ENCODE results near the gene EEPD1. TPM values are rescaled to one million over a fixed set of nuclear protein-coding genes. Genes with fewer than 3 reads are reported as not detected.
"Not testable (repeated sequence)": the region's sequence is repeated elsewhere in the genome, so short reads cannot be mapped to it uniquely, and the experiment has no call there.

Gene EEPD1
- total RNA-seq, 4 donors from 2014 or later: 19.8 to 46.3 (median 29.3) TPM

GRCh38 chr7:36117203-36117840 lies 35.7 kb upstream of the EEPD1 start:
- no peak for TF ChIP-seq POLR2A (IDR thresholded peaks at IDR 0.05)
- no peak for TF ChIP-seq CTCF (IDR thresholded peaks at IDR 0.05)
- peak overlapping the region in 1 of 4 donors; percentile 73 for H3K27ac ChIP-seq
- no peaks in the 10 kb centered on the region for H3K36me3 ChIP-seq
- H3K4me3 ChIP-seq: no peak overlapping the region
- no peaks in the 10 kb centered on the region for H3K27me3 ChIP-seq
- no peak for DNase-seq
- no peaks in the 10 kb centered on the region for H3K9me3 ChIP-seq
- peaks cover 0 to 33% (median 3%) of the 10 kb centered on the region in 4 donors for H3K4me1 ChIP-seq

- H3K27me3 ChIP-seq: no peaks in the 10 kb centered on the region
- TF ChIP-seq CTCF (IDR thresholded peaks at IDR 0.05) (no peak), POLR2A (IDR thresholded peaks at IDR 0.05) (no peak)
- no peaks in the 10 kb centered on the region for H3K9me3 ChIP-seq
- H3K4me1 ChIP-seq: peaks cover 0 to 33% (median 3%) of the 10 kb centered on the region in 4 donors
- H3K4me3 ChIP-seq: no peak overlapping the region
- DNase-seq: no peak
- H3K27ac ChIP-seq: peak overlapping the region in 1 of 4 donors; percentile 33
- H3K36me3 ChIP-seq: no peaks in the 10 kb centered on the region
These were observed 34.7 kb upstream of the EEPD1 start for GRCh38 chr7:36118344-36118743.

GRCh38 chr7:36119005-36119706 lies 33.9 kb upstream of the EEPD1 start:
- Histone ChIP-seq H3K9me3 (no peaks in the 10 kb centered on the region), H3K27ac (peak overlapping the region in 2 of 4 donors; percentile 33 to 43), H3K4me3 (no peak overlapping the region), H3K4me1 (peaks cover 0 to 33% (median 3%) of the 10 kb centered on the region in 4 donors), H3K27me3 (no peaks in the 10 kb centered on the region), H3K36me3 (no peaks in the 10 kb centered on the region)
- no peak for TF ChIP-seq CTCF (IDR thresholded peaks at IDR 0.05)
- no peak for TF ChIP-seq POLR2A (IDR thresholded peaks at IDR 0.05)
- DNase-seq: peak in 1 of 3 donors; percentile 64

- not testable (repeated sequence) for H3K27ac ChIP-seq
These were observed 32.9 kb upstream of the EEPD1 start for GRCh38 chr7:36119983-36120646.

GRCh38 chr7:36125630-36126029 lies 27.4 kb upstream of the EEPD1 start:
- H3K27me3 ChIP-seq, H3K9me3 ChIP-seq, H3K36me3 ChIP-seq, DNase-seq, H3K27ac ChIP-seq, H3K4me3 ChIP-seq: not testable (repeated sequence)
- peaks cover 0 to 13% (median 0%) of the 10 kb centered on the region in 4 donors for H3K4me1 ChIP-seq

More at GRCh38 chr7:36119983-36120646, 32.9 kb upstream of the EEPD1 start:
- H3K27me3 ChIP-seq, H3K9me3 ChIP-seq, H3K36me3 ChIP-seq, H3K4me3 ChIP-seq, DNase-seq: not testable (repeated sequence)
- H3K4me1 ChIP-seq: peaks cover 0 to 33% (median 3%) of the 10 kb centered on the region in 4 donors

GRCh38 chr7:36127075-36127740 lies 25.8 kb upstream of the EEPD1 start:
- H3K9me3 ChIP-seq: no peaks in the 10 kb centered on the region
- H3K27ac ChIP-seq: no peak overlapping the region
- DNase-seq: no peak
- no peak overlapping the region for H3K4me3 ChIP-seq
- H3K4me1 ChIP-seq: peaks cover 0 to 13% (median 0%) of the 10 kb centered on the region in 4 donors
- no peaks in the 10 kb centered on the region for H3K27me3 ChIP-seq
- TF ChIP-seq CTCF (IDR thresholded peaks at IDR 0.05) (peak in 1 of 6 experiments; percentile 50), POLR2A (IDR thresholded peaks at IDR 0.05) (no peak)
- H3K36me3 ChIP-seq: no peaks in the 10 kb centered on the region

All from Peyer's patch (tissue), 4 donors.